ENCODE results near the gene PLK1. TPM values are rescaled to one million over a fixed set of nuclear protein-coding genes. Genes with fewer than 3 reads are reported as not detected.

The PLK1 gene
- total and polyA plus RNA-seq, 2 of the 13 experiments (the other 11 are each of a cell fraction or from before 2014, with no cell fraction given), result 71.5 to 76.3 TPM

- TF ChIP-seq, protein P1, sequence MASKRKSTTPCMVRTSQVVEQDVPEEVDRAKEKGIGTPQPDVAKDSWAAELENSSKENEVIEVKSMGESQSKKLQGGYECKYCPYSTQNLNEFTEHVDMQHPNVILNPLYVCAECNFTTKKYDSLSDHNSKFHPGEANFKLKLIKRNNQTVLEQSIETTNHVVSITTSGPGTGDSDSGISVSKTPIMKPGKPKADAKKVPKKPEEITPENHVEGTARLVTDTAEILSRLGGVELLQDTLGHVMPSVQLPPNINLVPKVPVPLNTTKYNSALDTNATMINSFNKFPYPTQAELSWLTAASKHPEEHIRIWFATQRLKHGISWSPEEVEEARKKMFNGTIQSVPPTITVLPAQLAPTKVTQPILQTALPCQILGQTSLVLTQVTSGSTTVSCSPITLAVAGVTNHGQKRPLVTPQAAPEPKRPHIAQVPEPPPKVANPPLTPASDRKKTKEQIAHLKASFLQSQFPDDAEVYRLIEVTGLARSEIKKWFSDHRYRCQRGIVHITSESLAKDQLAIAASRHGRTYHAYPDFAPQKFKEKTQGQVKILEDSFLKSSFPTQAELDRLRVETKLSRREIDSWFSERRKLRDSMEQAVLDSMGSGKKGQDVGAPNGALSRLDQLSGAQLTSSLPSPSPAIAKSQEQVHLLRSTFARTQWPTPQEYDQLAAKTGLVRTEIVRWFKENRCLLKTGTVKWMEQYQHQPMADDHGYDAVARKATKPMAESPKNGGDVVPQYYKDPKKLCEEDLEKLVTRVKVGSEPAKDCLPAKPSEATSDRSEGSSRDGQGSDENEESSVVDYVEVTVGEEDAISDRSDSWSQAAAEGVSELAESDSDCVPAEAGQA (IDR thresholded peaks at IDR 0.05; ENCODE audit: low read depth), result peak; percentile 86
- TF ChIP-seq, protein P1 (CRISPR knock-in tag; IDR thresholded peaks at IDR 0.05; ENCODE audit: borderline replicate concordance), result peak; percentile 98
- TF ChIP-seq ZNF33B (CRISPR knock-in tag; IDR thresholded peaks at IDR 0.05), result peak; percentile 98
- TF ChIP-seq, protein P2, sequence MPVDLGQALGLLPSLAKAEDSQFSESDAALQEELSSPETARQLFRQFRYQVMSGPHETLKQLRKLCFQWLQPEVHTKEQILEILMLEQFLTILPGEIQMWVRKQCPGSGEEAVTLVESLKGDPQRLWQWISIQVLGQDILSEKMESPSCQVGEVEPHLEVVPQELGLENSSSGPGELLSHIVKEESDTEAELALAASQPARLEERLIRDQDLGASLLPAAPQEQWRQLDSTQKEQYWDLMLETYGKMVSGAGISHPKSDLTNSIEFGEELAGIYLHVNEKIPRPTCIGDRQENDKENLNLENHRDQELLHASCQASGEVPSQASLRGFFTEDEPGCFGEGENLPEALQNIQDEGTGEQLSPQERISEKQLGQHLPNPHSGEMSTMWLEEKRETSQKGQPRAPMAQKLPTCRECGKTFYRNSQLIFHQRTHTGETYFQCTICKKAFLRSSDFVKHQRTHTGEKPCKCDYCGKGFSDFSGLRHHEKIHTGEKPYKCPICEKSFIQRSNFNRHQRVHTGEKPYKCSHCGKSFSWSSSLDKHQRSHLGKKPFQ (CRISPR knock-in tag; IDR thresholded peaks at IDR 0.05; ENCODE audit: insufficient replicate concordance), result no peak
- peak; percentile 80 for TF ChIP-seq HDAC2 (CRISPR knock-in tag; IDR thresholded peaks at IDR 0.05)
- TF ChIP-seq, protein P3, sequence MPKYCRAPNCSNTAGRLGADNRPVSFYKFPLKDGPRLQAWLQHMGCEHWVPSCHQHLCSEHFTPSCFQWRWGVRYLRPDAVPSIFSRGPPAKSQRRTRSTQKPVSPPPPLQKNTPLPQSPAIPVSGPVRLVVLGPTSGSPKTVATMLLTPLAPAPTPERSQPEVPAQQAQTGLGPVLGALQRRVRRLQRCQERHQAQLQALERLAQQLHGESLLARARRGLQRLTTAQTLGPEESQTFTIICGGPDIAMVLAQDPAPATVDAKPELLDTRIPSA (CRISPR knock-in tag; IDR thresholded peaks at IDR 0.05; ENCODE audit: borderline replicate concordance), result peak; percentile 94
- TF ChIP-seq ISX (CRISPR knock-in tag; conservative IDR thresholded peaks at IDR 0.05), result peak; percentile 99
- peak; percentile 92 for TF ChIP-seq ISL2 (CRISPR knock-in tag; IDR thresholded peaks at IDR 0.05)
- TF ChIP-seq KLF11 (CRISPR knock-in tag; IDR thresholded peaks at IDR 0.05), result 0 out of 2 replicates have a peak, but pooled peaks have one; percentile 62
- peak; percentile 93 for TF ChIP-seq ZNF441 (CRISPR knock-in tag; IDR thresholded peaks at IDR 0.05; ENCODE audit: borderline replicate concordance)
- TF ChIP-seq ZNF709 (CRISPR knock-in tag; IDR thresholded peaks at IDR 0.05), result peak; percentile 92; the same call in 1 of the 2 replicates
- peak; percentile 84 for TF ChIP-seq TBL1XR1 (IDR thresholded peaks at IDR 0.05; ENCODE audit: borderline replicate concordance, low read length, partially characterized antibody)
- no peak; the same call in 1 of the 2 replicates for TF ChIP-seq CENPT (CRISPR knock-in tag; IDR thresholded peaks at IDR 0.05; ENCODE audit: low read depth)
- TF ChIP-seq HNF4A (CRISPR knock-in tag; IDR thresholded peaks at IDR 0.05), result peak; percentile 85
- TF ChIP-seq ZNF326 (CRISPR knock-in tag; IDR thresholded peaks at IDR 0.05; ENCODE audit: borderline replicate concordance), result no peak
- peak; percentile 91 for TF ChIP-seq ZSCAN31 (CRISPR knock-in tag; IDR thresholded peaks at IDR 0.05; ENCODE audit: low read depth)
- peak; percentile 77; the same call in 1 of the 2 replicates for TF ChIP-seq ZNF615 (CRISPR knock-in tag; IDR thresholded peaks at IDR 0.05; ENCODE audit: borderline replicate concordance)
- TF ChIP-seq HDAC6 (IDR thresholded peaks at IDR 0.05; ENCODE audit: low read depth, low read length), result no peak
- peak; percentile 66; the same call in 1 of the 2 replicates for TF ChIP-seq ZNF724P (CRISPR knock-in tag; IDR thresholded peaks at IDR 0.05; ENCODE audit: borderline replicate concordance)
- TF ChIP-seq POLR2A (IDR thresholded peaks at IDR 0.05; ENCODE audit: insufficient read depth in 1 of 2, low read depth in 2 of 2, low read length in 2 of 2), result peak; percentile 88 to 93
- peak; percentile 99 for TF ChIP-seq KAT8 (CRISPR knock-in tag; IDR thresholded peaks at IDR 0.05)
Observed at GRCh38 chr16:23640931-23641765, 37.5 kb upstream of the PLK1 start, which contains the start of the genes DCTN5 and PALB2 (continued).

Data from HepG2 (cell line).